H1 (cell line): Measurements from ENCODE around the gene SSTR5. TPM values are rescaled to one million over a fixed set of nuclear protein-coding genes. Genes with fewer than 3 reads are reported as not detected.

Experiments
- CTCF ChIA-PET: fragments of 300-600 bp; sonication (Branson Sonifier 250); formaldehyde crosslinking; loops from one replicate; lab custom pipeline; 2021; ENCODE audit not compliant: partially characterized antibody; lab: Charles Lee
- POLR2A ChIA-PET: fragments of 300-600 bp; sonication (Branson Sonifier 250); formaldehyde crosslinking; loops from one replicate; lab custom pipeline; 2021; ENCODE audit warnings: inconsistent platforms; ENCODE audit not compliant: partially characterized antibody; lab: Charles Lee
- DNase-seq, 2 experiments: peaks; one replicate each; pipeline versions ENCODE4 v3.0.0 to v3.0.0-alpha.2; 2010 to 2022; ENCODE audit warnings: low spot score in 2 of 2, low read depth in 1 of 2, mixed read lengths in 1 of 2
- FAIRE-seq: peaks from 2 replicates; lab custom pipeline; 2011; peaks lifted over from hg19 to GRCh38; lab: Jason Lieb, UNC
- H2AFZ ChIP-seq: 2 replicates; pipeline ENCODE4 v1.8.1; 2012; ENCODE audit warnings: low read length, inconsistent platforms
- H2AK5ac ChIP-seq: 2 replicates; pipeline ENCODE4 v1.6.1; 2013; ENCODE audit warnings: low read depth, low read length
- H2BK120ac ChIP-seq: replicated peaks from 2 replicates; pipeline ENCODE3; 2013; ENCODE audit warnings: low read depth, low read length, inconsistent platforms
- H2BK12ac ChIP-seq: 2 replicates; pipeline ENCODE4 v1.6.1; 2013; ENCODE audit warnings: low read depth, low read length
- H2BK15ac ChIP-seq: 2 replicates; pipeline ENCODE4 v1.6.1; 2013; ENCODE audit warnings: low read length
- H2BK20ac ChIP-seq: 2 replicates; pipeline ENCODE4 v1.6.1; 2013; ENCODE audit warnings: low read length
- H2BK5ac ChIP-seq: 2 replicates; pipeline ENCODE4 v1.6.1; 2013; ENCODE audit warnings: low read depth, low read length
- H3K14ac ChIP-seq: 2 replicates; pipeline ENCODE4 v1.6.1; 2013; ENCODE audit warnings: inconsistent platforms; ENCODE audit not compliant: insufficient read length
- H3K18ac ChIP-seq: 2 replicates; pipeline ENCODE4 v1.6.1; 2013; ENCODE audit warnings: low read length; ENCODE audit errors: extremely low read depth
- H3K23ac ChIP-seq: 2 replicates; pipeline ENCODE4 v1.6.1; 2013; ENCODE audit warnings: inconsistent platforms; ENCODE audit not compliant: insufficient read length
- H3K23me2 ChIP-seq: 2 replicates; pipeline ENCODE4 v1.6.1; 2013; ENCODE audit warnings: low read depth, low read length
- H3K27ac ChIP-seq: 2 replicates; pipeline ENCODE4 v1.6.1; 2011; ENCODE audit warnings: low read depth, low read length, inconsistent platforms
- H3K27me3 ChIP-seq, 4 experiments: replicated peaks in 1 of 4; 1 replicate in 1 of 4; 2 replicates in 3 of 4; pipeline versions ENCODE4 v1.6.1 to v1.8.1; 2011 to 2013; ENCODE audit warnings: low read length in 3 of 4, mild to moderate bottlenecking in 3 of 4, inconsistent platforms in 2 of 4, mixed read lengths in 2 of 4, moderate library complexity in 1 of 4; ENCODE audit not compliant: control insufficient read depth in 3 of 4, insufficient read depth in 3 of 4; ENCODE audit errors: extremely low read depth in 1 of 4
- H3K36me3 ChIP-seq, 4 experiments: 2 replicates each; pipeline versions ENCODE4 v1.6.1 to v1.8.1; 2011 to 2013; ENCODE audit warnings: mild to moderate bottlenecking in 4 of 4, low read length in 3 of 4, moderate library complexity in 2 of 4, control low read depth in 1 of 4, inconsistent platforms in 1 of 4; ENCODE audit not compliant: insufficient read depth in 4 of 4, control insufficient read depth in 2 of 4
- H3K4ac ChIP-seq: replicated peaks from 2 replicates; pipeline ENCODE3; 2013; ENCODE audit warnings: low read length, low read depth, mixed read lengths, inconsistent platforms; ENCODE audit not compliant: insufficient read length
- H3K4me1 ChIP-seq, 4 experiments: replicated peaks in 1 of 4; 1 replicate in 1 of 4; 2 replicates in 3 of 4; pipeline versions ENCODE4 v1.6.1 to v1.8.1; 2011 to 2013; ENCODE audit warnings: low read length in 3 of 4, inconsistent platforms in 2 of 4, mixed read lengths in 1 of 4; ENCODE audit not compliant: insufficient read depth in 4 of 4, control insufficient read depth in 3 of 4
- H3K4me2 ChIP-seq, 2 experiments: 2 replicates each; pipeline versions ENCODE4 v1.6.1 to v1.8.1; 2011 to 2013; ENCODE audit warnings: low read depth in 2 of 2, low read length in 2 of 2, control low read depth in 1 of 2, inconsistent platforms in 1 of 2, mild to moderate bottlenecking in 1 of 2; ENCODE audit not compliant: insufficient read depth in 1 of 2
- H3K4me3 ChIP-seq, 4 experiments: fragments of 200-600, 300-600 bp in 1 of 4; sonication (generic), shearing (Covaris generic), sonication (Bioruptor Twin) in 1 of 4; 2 replicates each; pipeline versions ENCODE4 v1.5.1 to v1.8.1; 2011 to 2016; ENCODE audit warnings: low read length in 4 of 4, low read depth in 3 of 4, control low read depth in 2 of 4, inconsistent platforms in 2 of 4, mild to moderate bottlenecking in 2 of 4, mixed read lengths in 1 of 4, moderate library complexity in 1 of 4; ENCODE audit not compliant: insufficient read depth in 2 of 4; ENCODE audit errors: extremely low read depth in 1 of 4
- H3K56ac ChIP-seq: replicated peaks from 2 replicates; pipeline ENCODE3; 2013; ENCODE audit warnings: low read depth, mild to moderate bottlenecking, mixed read lengths, low read length, inconsistent platforms; ENCODE audit not compliant: insufficient read length
- H3K79me1 ChIP-seq: 2 replicates; pipeline ENCODE4 v1.6.1; 2013; ENCODE audit warnings: low read depth, low read length, control low read depth
- H3K79me2 ChIP-seq, 2 experiments: 2 replicates each; pipeline versions ENCODE4 v1.6.1 to v1.8.1; 2012 to 2013; ENCODE audit warnings: low read length in 2 of 2, mild to moderate bottlenecking in 2 of 2, inconsistent platforms in 1 of 2; ENCODE audit not compliant: insufficient read depth in 2 of 2, control insufficient read depth in 1 of 2
- H3K9ac ChIP-seq, 4 experiments: replicated peaks in 1 of 4; 1 replicate in 1 of 4; 2 replicates in 3 of 4; pipeline versions ENCODE4 v1.6.1 to v1.8.1; 2011 to 2013; ENCODE audit warnings: low read depth in 3 of 4, low read length in 3 of 4, control low read depth in 2 of 4, mild to moderate bottlenecking in 2 of 4, moderate library complexity in 2 of 4, inconsistent platforms in 1 of 4; ENCODE audit errors: extremely low read depth in 1 of 4
- H3K9me3 ChIP-seq, 2 experiments: 2 replicates each; pipeline versions ENCODE4 v1.6.1 to v1.8.1; 2012 to 2013; ENCODE audit warnings: mild to moderate bottlenecking in 2 of 2, moderate library complexity in 2 of 2, control low read depth in 1 of 2, inconsistent platforms in 1 of 2, low read depth in 1 of 2, low read length in 1 of 2, mixed read lengths in 1 of 2; ENCODE audit not compliant: insufficient read depth in 2 of 2
- H4K20me1 ChIP-seq, 2 experiments: replicated peaks in 1 of 2; 2 replicates each; pipeline versions ENCODE3 to v1.8.1; 2011 to 2013; ENCODE audit warnings: inconsistent platforms in 2 of 2, low read length in 2 of 2, mild to moderate bottlenecking in 1 of 2; ENCODE audit not compliant: insufficient read depth in 2 of 2, control insufficient read depth in 1 of 2
- H4K5ac ChIP-seq: 2 replicates; pipeline ENCODE4 v1.6.1; 2013; ENCODE audit warnings: low read length, low read depth, mixed read lengths, inconsistent platforms; ENCODE audit not compliant: insufficient read length
- H4K8ac ChIP-seq: 2 replicates; pipeline ENCODE4 v1.8.0; 2013; ENCODE audit warnings: mild to moderate bottlenecking, moderate library complexity, low read length, inconsistent platforms; ENCODE audit not compliant: insufficient read depth; ENCODE audit errors: extremely low read depth
- H4K91ac ChIP-seq: replicated peaks from 2 replicates; pipeline ENCODE3; 2013; ENCODE audit warnings: low read length, mixed read lengths, inconsistent platforms; ENCODE audit not compliant: insufficient read length
- WGBS, 2 experiments: shearing (Covaris generic) in 1 of 2; methylation state at CpG; one replicate each; pipeline versions ENCODE4 v1.1.6 to v1.1.7; 2013 to 2015; ENCODE audit warnings: low lambda C conversion rate in 2 of 2, mixed read lengths in 2 of 2, inconsistent platforms in 1 of 2, low coverage in 1 of 2, missing lambda C conversion rate in 1 of 2; ENCODE audit not compliant: insufficient replicate concordance in 2 of 2, insufficient coverage in 1 of 2, insufficient read length in 1 of 2; ENCODE audit errors: extremely low coverage in 1 of 2, missing lambda C conversion rate in 1 of 2; 5-methylcytosine and 5-hydroxymethylcytosine counted together
- polyA plus RNA-seq, 7 experiments: library from polyadenylated mRNA; depleted of rRNA in 3 of 7; stranded (reverse) in 5 of 7; unstranded in 2 of 7; fragments of >200 nt in 5 of 7; fragments of 200-250 nt in 2 of 7; gene quantifications; 1 replicate in 5 of 7; 2 replicates in 1 of 7; 4 replicates in 1 of 7; pipeline versions ENCODE4 v1.2.1 to v1.2.3, GENCODE V29; 2011 to 2013; ENCODE audit warnings: missing spikeins in 2 of 7, mixed read lengths in 2 of 7
- total RNA-seq: library from RNA; stranded (reverse); fragmentation: NEBNext Ultra II Directional; extraction: Animal tissue kit (Norgen Biotek cat#: 25700); gene quantifications from 2 replicates; pipeline ENCODE4 v1.2.1, GENCODE V29; 2021

Gene SSTR5
- total and polyA plus RNA-seq, 2 of the 8 experiments (the other 6 are each of a cell fraction or from before 2014, with no cell fraction given) = 0.56 to 0.60 TPM

GRCh38 chr16:1097156-1097555 lies 24.6 kb downstream of the SSTR5 start:
- Histone ChIP-seq H2AK5ac (no peak overlapping the region), H2BK12ac (0 out of 2 replicates have a peak overlapping the region, but pooled peaks have one; percentile 27), H2BK120ac (no peak overlapping the region), H4K5ac (no peak overlapping the region), H3K4me1 (no peaks in the 10 kb centered on the region; a peak in 1 of 7 replicates), H3K18ac (no peak overlapping the region), H3K9me3 (peaks cover 0 to 2% of the 10 kb centered on the region in 2 experiments; a peak in 1 of 4 replicates), H3K23ac (no peak overlapping the region), H4K8ac (no peak overlapping the region), H3K4ac (no peak overlapping the region), H3K56ac (no peak overlapping the region), H3K4me3 (no peak overlapping the region), H3K79me1 (no peaks in the 10 kb centered on the region), H2BK20ac (no peak overlapping the region), H2AFZ (no peak overlapping the region), H4K91ac (no peak overlapping the region), H3K27me3 (no peaks in the 10 kb centered on the region), H3K79me2 (no peaks in the 10 kb centered on the region), H2BK15ac (no peak overlapping the region), H3K27ac (no peak overlapping the region), H4K20me1 (peaks cover 0 to 2% of the 10 kb centered on the region in 2 experiments), H3K4me2 (no peak overlapping the region), H3K14ac (no peak overlapping the region), H3K23me2 (no peaks in the 10 kb centered on the region), H2BK5ac (no peak overlapping the region), H3K36me3 (no peaks in the 10 kb centered on the region), H3K9ac (no peak overlapping the region)
- ChIA-PET CTCF (interaction anchor here (1.0 to 1.5 kb wide), 2 partner anchors 23 to 41 kb away, joined by 3 to 7 read pairs; no protein-coding TSS in a partner anchor), POLR2A (no interaction called here)
- WGBS, 2 experiments = 93% methylated on average over 15 of the region's 18 CpGs; no CpG with 5 or more reads in 1 of the 2 experiments
- FAIRE-seq = no peak
- DNase-seq = no peak
